HG03342 (cell line): ENCODE results near the gene ZNF488.
"Not testable (repeated sequence)": the region's sequence is repeated elsewhere in the genome, so short reads cannot be mapped to it uniquely, and the experiment has no call there.

ENCODE experiments used
- ATAC-seq: cut with Tn5 transposase; IDR thresholded peaks from one replicate; pipeline ENCODE4 v1.9.1; 2021; ENCODE audit warnings: mild to moderate bottlenecking, moderate library complexity; ENCODE audit not compliant: unreplicated experiment

ZNF488 gene

DNA sequence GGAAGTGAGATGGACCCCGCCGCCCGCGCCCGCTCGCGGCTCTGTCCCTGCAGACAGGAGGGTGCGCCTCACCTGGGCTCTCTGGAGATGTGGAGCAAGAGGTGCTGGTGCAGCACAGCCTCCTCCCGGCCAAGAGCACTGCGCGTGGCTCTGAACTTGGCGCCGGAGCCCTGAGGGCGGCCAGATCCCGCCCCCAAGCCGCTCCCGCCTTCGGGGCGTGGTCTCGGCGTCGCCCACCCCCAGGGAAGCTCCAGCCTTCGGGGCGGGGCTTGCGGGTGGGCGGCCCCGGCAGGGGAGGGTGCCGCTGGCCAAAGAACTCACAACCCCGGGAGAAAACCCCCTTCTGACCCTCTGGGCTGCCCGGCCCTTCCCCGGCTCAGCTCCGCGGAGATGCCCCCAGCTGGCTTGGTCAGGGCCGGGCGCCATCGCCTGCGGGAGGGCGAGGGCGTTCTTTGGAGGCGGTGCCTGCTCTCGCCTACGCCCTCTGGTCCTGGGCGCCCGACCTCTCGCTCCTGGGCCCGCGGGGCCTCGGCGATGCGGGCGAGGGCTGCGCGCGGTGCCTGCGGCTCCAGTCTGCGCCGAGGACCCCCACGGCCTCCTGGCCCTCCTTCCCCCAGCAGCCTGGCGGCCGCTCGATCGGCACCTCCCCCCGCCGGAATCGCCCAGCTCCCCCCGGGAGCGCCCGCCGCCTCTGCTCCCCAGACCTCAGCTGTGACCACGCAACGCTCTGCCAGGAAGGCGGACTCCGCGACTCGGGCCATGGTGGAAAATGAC is at the start of gene ZNF488:
TSS of gene ZNF488 (minus strand) at position 146 of the 774 bp plus-strand sequence. CDS start 15,464 bp downstream, outside the sequence.
- ATAC-seq: peak; percentile 93

GRCh38 chr10:47425813-47426419 is 41.8 kb upstream of the ZNF488 start:
- no peak for ATAC-seq

DNA sequence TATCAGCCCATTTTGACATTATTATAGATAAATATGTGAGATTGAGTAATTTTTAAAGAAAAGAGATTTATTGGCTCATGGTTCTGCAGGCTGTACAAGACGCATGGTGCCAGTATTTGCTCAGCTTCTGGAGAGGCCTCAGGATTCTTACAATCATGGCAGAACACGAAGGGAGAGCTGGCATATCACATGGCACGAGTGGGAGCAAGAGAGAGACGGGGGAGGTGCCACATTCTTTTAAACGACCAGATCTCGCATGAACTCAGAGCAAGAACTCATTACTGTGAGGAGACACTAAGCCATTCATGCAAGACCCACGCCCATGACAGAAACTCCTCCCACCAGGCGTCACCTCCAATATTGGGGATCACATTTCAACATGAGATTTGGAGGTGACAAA is 40.1 kb upstream of the ZNF488 start:
- no peak for ATAC-seq

GRCh38 chr10:47423476-47423875 is 39.4 kb upstream of the ZNF488 start:
- ATAC-seq: no peak

DNA sequence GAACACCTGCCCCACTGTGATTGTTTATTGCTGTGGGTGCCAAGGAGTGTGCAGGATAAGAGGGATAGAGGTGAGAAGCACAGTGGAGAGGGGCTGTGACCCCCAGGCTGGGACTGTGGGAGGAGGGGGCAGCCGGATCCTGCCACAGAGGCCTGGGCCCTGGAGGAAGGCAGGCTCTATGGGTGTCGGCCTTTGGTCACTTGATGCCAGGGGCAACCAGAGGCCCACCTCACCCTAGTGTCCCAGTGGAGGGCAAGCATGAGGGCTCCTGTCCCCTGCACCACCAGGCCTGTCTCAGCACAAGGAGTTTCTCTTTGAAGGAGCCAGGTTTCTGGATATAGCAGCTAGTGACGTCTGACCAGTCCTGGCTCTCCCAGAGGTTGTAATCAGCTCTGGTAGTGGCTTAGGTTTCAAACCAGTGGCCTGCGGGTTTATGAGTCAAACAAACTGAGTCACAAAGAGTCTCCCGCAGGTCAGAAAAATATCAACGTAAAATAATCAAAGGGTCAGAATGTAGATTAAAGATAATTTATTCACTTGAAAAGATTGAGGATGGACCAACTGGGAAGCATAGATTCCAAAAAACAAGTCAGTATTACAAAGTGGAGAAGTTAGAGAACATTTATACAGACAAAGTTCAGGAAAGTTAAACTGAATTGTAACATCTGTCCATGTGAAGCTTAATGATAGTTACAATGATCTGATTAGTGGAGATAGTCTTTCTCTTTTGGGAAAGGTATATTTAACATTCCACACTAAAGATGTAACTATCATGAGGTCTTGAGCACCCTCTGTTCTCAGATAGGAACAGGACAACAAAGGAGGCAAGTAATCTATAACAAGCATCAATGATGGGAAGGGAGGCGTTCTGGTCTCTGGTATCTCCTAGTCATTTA is 37.2 kb upstream of the ZNF488 start:
- ATAC-seq: no peak

DNA sequence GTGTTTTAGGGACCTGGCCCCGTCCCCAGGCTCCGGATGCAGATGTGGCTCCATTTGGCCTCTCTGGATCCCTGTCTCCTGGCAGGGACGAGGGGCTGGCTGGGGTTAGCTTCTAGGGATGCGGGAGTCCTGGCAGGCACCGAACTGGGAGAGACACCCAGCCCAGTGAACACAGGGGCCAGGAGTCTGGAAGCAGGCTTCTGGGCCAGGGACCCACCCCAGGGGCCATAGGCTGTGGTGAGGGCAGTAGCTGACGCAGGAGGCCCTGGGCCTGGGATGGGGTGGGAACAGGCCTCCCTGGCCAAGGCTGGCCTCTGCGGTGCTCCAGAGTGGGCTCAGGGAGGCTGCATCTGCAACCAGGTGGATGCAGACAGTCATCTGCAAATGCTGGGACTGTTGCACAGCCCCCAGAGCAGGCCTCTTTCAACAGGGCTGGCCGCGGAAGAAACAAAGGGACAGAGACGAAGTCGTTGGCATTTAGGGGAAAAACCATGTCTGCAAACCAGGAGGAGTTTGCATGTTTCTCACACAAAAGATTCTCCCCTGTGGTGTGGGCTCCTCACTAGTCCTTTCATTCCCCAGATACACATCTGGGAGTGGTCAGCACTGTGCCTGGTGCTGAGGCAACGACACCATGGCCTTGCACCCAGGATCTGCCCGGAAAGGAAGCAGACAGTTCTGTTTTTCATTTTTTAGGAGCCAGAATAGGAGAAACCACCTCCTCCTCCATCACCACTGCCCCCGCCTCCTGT is 36.4 kb upstream of the ZNF488 start:
- no peak for ATAC-seq

GRCh38 chr10:47419421-47419820 is 35.3 kb upstream of the ZNF488 start:
- no peak for ATAC-seq

DNA sequence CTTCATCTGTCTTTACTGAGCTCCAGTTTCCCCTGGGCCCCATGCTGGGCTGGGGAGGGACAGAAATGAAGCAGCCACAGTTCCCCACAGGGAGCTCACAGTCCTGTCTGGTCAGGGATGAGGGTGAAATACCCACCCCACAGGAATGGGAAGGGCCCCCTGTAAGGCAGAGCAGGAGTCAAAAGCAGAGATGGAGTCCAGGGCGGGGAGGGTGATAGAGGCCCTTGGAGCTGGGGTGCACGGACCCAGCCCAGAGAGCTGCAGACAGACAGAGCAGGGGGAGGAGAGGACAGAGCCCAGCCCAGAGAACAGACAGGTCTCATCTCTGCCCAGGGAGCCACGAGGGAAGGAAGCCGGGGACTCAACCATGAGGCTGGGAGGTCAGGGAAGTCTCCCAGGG is 34.9 kb upstream of the ZNF488 start:
- ATAC-seq: no peak

- ATAC-seq: no peak
These were observed 34.2 kb upstream of the ZNF488 start for GRCh38 chr10:47418321-47418720.

GRCh38 chr10:47416305-47417218 is 32.5 kb upstream of the ZNF488 start:
- ATAC-seq: not testable (repeated sequence)

DNA sequence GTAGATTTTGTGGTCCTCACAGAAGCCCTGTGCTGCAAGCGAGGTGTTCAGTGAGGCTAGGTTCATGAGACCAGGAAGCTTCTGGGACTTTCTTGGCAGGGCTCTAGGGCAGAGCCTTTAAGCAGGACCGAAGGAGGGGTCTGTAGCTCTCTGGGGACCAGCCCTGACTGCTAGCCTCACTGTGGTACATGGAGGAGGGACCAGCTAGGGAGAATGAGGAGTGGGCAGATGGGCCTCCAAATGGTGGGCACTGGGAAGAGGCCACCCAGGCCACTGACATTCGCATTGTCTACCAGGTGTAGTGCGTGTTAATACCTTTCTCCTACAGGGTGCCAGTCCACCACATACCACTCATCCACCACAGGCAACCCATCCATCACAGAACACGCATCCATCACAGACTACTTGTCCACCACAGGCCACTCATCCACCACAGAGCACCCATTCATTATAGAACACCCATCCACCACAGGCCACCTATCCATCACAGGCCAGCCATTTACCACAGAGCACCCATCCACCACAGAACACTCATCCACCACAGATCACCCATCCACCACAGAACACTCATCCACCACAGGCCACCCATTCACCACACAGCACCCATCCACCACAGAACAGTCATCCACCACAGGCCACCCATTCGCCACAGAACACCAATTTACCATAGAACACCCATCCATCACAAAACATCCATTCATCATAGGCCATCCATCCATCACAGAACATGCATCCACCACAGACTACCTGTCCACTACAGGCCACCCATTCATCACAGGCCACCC is 31.6 kb upstream of the ZNF488 start:
- ATAC-seq: no peak

GRCh38 chr10:47414752-47415519 is 30.8 kb upstream of the ZNF488 start:
- no peak for ATAC-seq

- no peak for ATAC-seq
These were observed 30.1 kb upstream of the ZNF488 start for GRCh38 chr10:47414227-47414592.

GRCh38 chr10:47413531-47414226 is 29.6 kb upstream of the ZNF488 start:
- ATAC-seq: no peak

DNA sequence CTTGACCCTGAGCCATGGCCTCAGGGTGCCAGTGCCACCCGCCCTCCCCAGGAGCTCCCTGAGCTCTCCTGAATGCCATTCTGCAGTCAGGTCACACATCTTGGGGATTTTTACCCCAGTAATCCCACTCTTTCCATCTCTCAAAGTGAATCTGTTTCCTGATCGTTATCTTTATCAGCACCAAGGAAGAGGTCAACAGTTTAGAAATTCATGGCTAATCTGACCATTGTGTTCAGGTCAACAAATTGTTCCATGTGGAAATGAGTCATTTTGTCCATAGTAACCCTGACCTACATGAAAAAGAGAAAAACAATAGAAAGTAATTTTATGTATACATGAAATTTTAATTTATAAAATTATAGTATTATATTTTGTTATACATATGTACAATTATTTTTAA is 28.8 kb upstream of the ZNF488 start:
- no peak for ATAC-seq

DNA sequence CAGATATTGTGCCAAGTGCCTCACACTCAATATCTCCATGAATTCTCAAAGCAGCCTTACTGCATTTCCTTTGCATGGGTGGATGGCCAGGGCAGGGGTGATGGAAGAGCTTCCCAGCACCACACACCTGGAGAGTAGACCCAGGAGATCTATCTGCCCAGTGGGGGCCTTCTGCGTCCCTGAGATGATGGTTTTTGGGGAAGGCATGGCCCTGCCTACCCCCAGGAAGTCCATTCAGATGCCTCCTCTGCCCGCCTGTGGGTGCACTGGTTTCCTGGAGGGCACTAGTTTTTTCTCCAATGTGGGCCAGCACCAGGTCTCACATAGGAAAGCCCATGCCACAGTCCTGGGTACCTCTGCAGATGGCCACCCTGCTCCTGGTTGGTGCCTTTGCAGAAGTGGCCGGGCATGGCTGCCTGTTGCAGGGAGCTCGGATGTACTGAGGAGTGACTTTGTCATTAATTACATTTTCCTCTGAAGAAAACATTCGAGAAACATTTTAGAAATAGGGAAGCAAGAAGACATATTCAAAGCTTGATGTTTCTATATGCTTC is 28.2 kb upstream of the ZNF488 start:
- no peak for ATAC-seq

GRCh38 chr10:47410862-47411261 is 26.8 kb upstream of the ZNF488 start:
- ATAC-seq: no peak
